Ishikawa (cell line): ENCODE results near the gene FTO.

Source experiments
- CEBPB ChIP-seq: IDR thresholded peaks from 2 replicates; pipeline ENCODE4 v1.6.1; 2012
- CREB1 ChIP-seq: IDR thresholded peaks from 2 replicates; pipeline ENCODE4 v1.6.1; 2012; ENCODE audit warnings: low read depth
- EGR1 ChIP-seq: IDR thresholded peaks from 2 replicates; pipeline ENCODE4 v1.6.1; 2012
- EP300 ChIP-seq: IDR thresholded peaks from 2 replicates; pipeline ENCODE4 v1.6.1; 2012; ENCODE audit warnings: borderline replicate concordance
- FOXM1 ChIP-seq: IDR thresholded peaks from 2 replicates; pipeline ENCODE4 v1.6.1; 2012; ENCODE audit warnings: low read depth, borderline replicate concordance
- MAX ChIP-seq: IDR thresholded peaks from 2 replicates; pipeline ENCODE4 v1.6.1; 2012
- NFIC ChIP-seq: IDR thresholded peaks from 2 replicates; pipeline ENCODE4 v1.6.1; 2012
- RAD21 ChIP-seq: IDR thresholded peaks from 2 replicates; pipeline ENCODE4 v1.6.1; 2012; ENCODE audit warnings: low read depth
- REST ChIP-seq: IDR thresholded peaks from 2 replicates; pipeline ENCODE4 v1.6.1; 2012; ENCODE audit warnings: low read depth, mild to moderate bottlenecking
- TAF1 ChIP-seq: IDR thresholded peaks from 2 replicates; pipeline ENCODE4 v1.6.1; 2012; ENCODE audit warnings: low read depth, mild to moderate bottlenecking
- TCF12 ChIP-seq: IDR thresholded peaks from 2 replicates; pipeline ENCODE4 v1.6.1; 2012; ENCODE audit warnings: low read depth
- TEAD4 ChIP-seq: IDR thresholded peaks from 2 replicates; pipeline ENCODE4 v1.6.1; 2012
- USF1 ChIP-seq: IDR thresholded peaks from 2 replicates; pipeline ENCODE4 v1.6.1; 2012
- YY1 ChIP-seq: IDR thresholded peaks from 2 replicates; pipeline ENCODE4 v1.6.1; 2012; ENCODE audit warnings: low read depth
- ZBTB7A ChIP-seq: IDR thresholded peaks from 2 replicates; pipeline ENCODE4 v1.6.1; 2012; ENCODE audit warnings: low read depth

Gene FTO

GRCh38 chr16:53982631-53983042 is 278.7 kb downstream of the FTO start:
- TF ChIP-seq NFIC (no peak), RAD21 (no peak), USF1 (no peak), MAX (no peak), EGR1 (no peak), CEBPB (no peak), REST (no peak), EP300 (no peak), ZBTB7A (no peak), FOXM1 (no peak), TCF12 (no peak), YY1 (no peak)

DNA sequence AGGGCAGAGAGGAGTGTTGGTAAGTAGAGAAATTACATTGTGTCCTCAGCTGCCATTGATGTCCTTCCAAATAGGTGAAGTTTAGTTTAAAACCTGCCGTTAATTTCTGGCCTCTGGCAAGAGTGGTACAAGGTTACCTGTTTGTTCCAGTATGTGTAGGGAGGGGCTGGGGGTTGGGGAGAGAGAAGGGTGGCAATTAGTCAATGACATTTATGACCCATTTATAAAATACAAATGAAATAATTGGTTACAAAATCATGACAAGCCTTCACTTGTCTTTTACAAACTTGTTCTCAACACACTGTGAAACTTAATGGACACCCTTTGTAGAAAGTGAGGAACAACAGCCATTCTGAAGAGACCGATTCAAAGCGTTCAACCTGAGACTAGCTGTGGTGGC is 281.0 kb downstream of the FTO start:
- TF ChIP-seq REST = no peak
- TF ChIP-seq ZBTB7A = no peak
- TF ChIP-seq TCF12 = no peak
- TF ChIP-seq TEAD4 = no peak
- no peak for TF ChIP-seq YY1
- TF ChIP-seq FOXM1 = no peak
- no peak for TF ChIP-seq NFIC
- no peak for TF ChIP-seq TAF1

GRCh38 chr16:53985861-53986260 is 281.9 kb downstream of the FTO start:
- TF ChIP-seq FOXM1 = no peak
- TF ChIP-seq CREB1 = no peak
- no peak for TF ChIP-seq ZBTB7A
- TF ChIP-seq USF1 = no peak
- no peak for TF ChIP-seq REST
- TF ChIP-seq RAD21 = no peak
- no peak for TF ChIP-seq MAX
- TF ChIP-seq CEBPB = no peak
- TF ChIP-seq NFIC = no peak
- TF ChIP-seq YY1 = no peak
- TF ChIP-seq TCF12 = no peak
- no peak for TF ChIP-seq TAF1
- no peak for TF ChIP-seq TEAD4
- TF ChIP-seq EP300 = no peak
- TF ChIP-seq EGR1 = no peak

GRCh38 chr16:53986793-53987192 is 282.8 kb downstream of the FTO start:
- no peak for TF ChIP-seq TEAD4
- no peak for TF ChIP-seq EP300
- TF ChIP-seq USF1 = no peak
- TF ChIP-seq ZBTB7A = no peak
- TF ChIP-seq EGR1 = no peak
- no peak for TF ChIP-seq RAD21
- no peak for TF ChIP-seq CREB1
- TF ChIP-seq CEBPB = no peak
- TF ChIP-seq MAX = no peak
- TF ChIP-seq FOXM1 = no peak
- TF ChIP-seq NFIC = no peak
- no peak for TF ChIP-seq TAF1
- TF ChIP-seq REST = no peak
- TF ChIP-seq TCF12 = no peak
- no peak for TF ChIP-seq YY1
